ENCODE results near the gene TDRD15.

DNA sequence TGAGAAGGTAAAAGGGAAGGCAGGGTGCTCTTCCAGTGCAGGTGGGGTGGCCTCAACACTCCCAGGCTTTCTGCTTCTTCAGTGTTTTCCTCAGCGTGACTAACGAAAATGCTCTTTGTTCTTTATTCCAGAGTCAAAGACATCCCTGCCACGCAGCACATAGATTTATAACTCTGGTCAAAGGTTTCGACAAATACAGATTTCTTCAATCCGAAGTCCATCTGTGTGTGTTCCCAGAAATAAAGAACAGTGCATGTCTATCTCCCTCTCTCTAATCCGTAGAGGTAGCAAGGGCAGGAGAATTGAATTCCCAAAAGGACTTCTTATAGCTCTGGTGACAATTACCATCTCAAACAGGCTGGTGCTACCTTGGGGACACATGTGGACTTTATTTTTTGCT, 26.4 kb upstream of the TDRD15 start:
- no peak for TF ChIP-seq EZH2 (IDR thresholded peaks at IDR 0.05; ENCODE audit: borderline replicate concordance, low read depth, low read length)
- TF ChIP-seq ETS2 (tag; IDR thresholded peaks at IDR 0.05; ENCODE audit: borderline replicate concordance, poor library complexity, severe bottlenecking) = no peak
- no peak for TF ChIP-seq KLF1 (tag; IDR thresholded peaks at IDR 0.05)
- TF ChIP-seq, protein P1, sequence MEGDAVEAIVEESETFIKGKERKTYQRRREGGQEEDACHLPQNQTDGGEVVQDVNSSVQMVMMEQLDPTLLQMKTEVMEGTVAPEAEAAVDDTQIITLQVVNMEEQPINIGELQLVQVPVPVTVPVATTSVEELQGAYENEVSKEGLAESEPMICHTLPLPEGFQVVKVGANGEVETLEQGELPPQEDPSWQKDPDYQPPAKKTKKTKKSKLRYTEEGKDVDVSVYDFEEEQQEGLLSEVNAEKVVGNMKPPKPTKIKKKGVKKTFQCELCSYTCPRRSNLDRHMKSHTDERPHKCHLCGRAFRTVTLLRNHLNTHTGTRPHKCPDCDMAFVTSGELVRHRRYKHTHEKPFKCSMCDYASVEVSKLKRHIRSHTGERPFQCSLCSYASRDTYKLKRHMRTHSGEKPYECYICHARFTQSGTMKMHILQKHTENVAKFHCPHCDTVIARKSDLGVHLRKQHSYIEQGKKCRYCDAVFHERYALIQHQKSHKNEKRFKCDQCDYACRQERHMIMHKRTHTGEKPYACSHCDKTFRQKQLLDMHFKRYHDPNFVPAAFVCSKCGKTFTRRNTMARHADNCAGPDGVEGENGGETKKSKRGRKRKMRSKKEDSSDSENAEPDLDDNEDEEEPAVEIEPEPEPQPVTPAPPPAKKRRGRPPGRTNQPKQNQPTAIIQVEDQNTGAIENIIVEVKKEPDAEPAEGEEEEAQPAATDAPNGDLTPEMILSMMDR (IDR thresholded peaks at IDR 0.05 in 2 of 3, conservative IDR thresholded peaks at IDR 0.05 in 1 of 3; ENCODE audit: insufficient read depth in 2 of 3, low read depth in 1 of 3, low read length in 3 of 3) = no peak
- TF ChIP-seq, protein P2, sequence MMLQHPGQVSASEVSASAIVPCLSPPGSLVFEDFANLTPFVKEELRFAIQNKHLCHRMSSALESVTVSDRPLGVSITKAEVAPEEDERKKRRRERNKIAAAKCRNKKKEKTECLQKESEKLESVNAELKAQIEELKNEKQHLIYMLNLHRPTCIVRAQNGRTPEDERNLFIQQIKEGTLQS (IDR thresholded peaks at IDR 0.05) = no peak
- TF ChIP-seq, protein P2 (CRISPR knock-in tag; conservative IDR thresholded peaks at IDR 0.05) = no peak
- TF ChIP-seq, protein P3, sequence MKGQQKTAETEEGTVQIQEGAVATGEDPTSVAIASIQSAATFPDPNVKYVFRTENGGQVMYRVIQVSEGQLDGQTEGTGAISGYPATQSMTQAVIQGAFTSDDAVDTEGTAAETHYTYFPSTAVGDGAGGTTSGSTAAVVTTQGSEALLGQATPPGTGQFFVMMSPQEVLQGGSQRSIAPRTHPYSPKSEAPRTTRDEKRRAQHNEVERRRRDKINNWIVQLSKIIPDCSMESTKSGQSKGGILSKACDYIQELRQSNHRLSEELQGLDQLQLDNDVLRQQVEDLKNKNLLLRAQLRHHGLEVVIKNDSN (CRISPR knock-in tag; IDR thresholded peaks at IDR 0.05) = no peak
- TF ChIP-seq, protein P4, sequence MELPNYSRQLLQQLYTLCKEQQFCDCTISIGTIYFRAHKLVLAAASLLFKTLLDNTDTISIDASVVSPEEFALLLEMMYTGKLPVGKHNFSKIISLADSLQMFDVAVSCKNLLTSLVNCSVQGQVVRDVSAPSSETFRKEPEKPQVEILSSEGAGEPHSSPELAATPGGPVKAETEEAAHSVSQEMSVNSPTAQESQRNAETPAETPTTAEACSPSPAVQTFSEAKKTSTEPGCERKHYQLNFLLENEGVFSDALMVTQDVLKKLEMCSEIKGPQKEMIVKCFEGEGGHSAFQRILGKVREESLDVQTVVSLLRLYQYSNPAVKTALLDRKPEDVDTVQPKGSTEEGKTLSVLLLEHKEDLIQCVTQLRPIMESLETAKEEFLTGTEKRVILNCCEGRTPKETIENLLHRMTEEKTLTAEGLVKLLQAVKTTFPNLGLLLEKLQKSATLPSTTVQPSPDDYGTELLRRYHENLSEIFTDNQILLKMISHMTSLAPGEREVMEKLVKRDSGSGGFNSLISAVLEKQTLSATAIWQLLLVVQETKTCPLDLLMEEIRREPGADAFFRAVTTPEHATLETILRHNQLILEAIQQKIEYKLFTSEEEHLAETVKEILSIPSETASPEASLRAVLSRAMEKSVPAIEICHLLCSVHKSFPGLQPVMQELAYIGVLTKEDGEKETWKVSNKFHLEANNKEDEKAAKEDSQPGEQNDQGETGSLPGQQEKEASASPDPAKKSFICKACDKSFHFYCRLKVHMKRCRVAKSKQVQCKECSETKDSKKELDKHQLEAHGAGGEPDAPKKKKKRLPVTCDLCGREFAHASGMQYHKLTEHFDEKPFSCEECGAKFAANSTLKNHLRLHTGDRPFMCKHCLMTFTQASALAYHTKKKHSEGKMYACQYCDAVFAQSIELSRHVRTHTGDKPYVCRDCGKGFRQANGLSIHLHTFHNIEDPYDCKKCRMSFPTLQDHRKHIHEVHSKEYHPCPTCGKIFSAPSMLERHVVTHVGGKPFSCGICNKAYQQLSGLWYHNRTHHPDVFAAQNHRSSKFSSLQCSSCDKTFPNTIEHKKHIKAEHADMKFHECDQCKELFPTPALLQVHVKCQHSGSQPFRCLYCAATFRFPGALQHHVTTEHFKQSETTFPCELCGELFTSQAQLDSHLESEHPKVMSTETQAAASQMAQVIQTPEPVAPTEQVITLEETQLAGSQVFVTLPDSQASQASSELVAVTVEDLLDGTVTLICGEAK (IDR thresholded peaks at IDR 0.05) = no peak
- TF ChIP-seq, protein P4 (CRISPR knock-in tag; IDR thresholded peaks at IDR 0.05) = no peak
- no peak for TF ChIP-seq HDAC6 (IDR thresholded peaks at IDR 0.05; ENCODE audit: low read depth, low read length)
- TF ChIP-seq, protein P5, sequence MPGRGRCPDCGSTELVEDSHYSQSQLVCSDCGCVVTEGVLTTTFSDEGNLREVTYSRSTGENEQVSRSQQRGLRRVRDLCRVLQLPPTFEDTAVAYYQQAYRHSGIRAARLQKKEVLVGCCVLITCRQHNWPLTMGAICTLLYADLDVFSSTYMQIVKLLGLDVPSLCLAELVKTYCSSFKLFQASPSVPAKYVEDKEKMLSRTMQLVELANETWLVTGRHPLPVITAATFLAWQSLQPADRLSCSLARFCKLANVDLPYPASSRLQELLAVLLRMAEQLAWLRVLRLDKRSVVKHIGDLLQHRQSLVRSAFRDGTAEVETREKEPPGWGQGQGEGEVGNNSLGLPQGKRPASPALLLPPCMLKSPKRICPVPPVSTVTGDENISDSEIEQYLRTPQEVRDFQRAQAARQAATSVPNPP (IDR thresholded peaks at IDR 0.05; ENCODE audit: borderline replicate concordance, insufficient read depth, insufficient read length) = no peak
- TF ChIP-seq ZNF282 (CRISPR knock-in tag; IDR thresholded peaks at IDR 0.05) = no peak

All from K562 (cell line).